Body of pancreas (tissue), 4 donors: ENCODE measurements around the gene EPSTI1.

ENCODE experiments used
- POLR2A ChIP-seq, 3 donors: fragments of 450-650 bp; IDR thresholded peaks; one replicate each; pipeline ENCODE4 v1.6.1; 2016; ENCODE audit warnings: antibody characterized with exemption in 3 of 3, mild to moderate bottlenecking in 2 of 3
- TF ChIP-seq, protein P1 (sequence below), 7 experiments: fragments of 450-650 bp in 4 of 7; fragments of 200-600 bp in 3 of 7; sonication (generic) in 3 of 7; IDR thresholded peaks; one replicate each; pipeline ENCODE4 v1.5.1; 2016 to 2019; ENCODE audit warnings: antibody characterized with exemption in 7 of 7

DNA sequence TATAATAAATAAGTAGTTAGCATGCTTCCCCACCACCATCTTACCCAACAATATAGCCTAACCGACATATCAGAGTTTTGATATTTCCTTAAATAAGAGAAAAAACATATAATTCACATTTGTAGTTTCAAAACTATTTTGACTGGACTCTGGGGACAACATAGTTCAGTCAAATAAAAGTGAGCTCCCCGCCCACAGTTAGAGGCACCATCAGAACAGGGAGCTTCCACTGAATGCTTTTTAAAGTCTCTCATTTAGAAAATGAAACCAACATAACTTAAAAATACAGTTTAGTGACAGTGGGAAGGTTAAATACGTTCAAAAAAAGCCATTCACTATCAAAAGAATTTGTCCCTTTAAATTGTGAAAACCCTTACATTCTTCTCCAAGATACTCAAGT lies 92.8 kb downstream of the EPSTI1 start:
- TF ChIP-seq, protein P1, sequence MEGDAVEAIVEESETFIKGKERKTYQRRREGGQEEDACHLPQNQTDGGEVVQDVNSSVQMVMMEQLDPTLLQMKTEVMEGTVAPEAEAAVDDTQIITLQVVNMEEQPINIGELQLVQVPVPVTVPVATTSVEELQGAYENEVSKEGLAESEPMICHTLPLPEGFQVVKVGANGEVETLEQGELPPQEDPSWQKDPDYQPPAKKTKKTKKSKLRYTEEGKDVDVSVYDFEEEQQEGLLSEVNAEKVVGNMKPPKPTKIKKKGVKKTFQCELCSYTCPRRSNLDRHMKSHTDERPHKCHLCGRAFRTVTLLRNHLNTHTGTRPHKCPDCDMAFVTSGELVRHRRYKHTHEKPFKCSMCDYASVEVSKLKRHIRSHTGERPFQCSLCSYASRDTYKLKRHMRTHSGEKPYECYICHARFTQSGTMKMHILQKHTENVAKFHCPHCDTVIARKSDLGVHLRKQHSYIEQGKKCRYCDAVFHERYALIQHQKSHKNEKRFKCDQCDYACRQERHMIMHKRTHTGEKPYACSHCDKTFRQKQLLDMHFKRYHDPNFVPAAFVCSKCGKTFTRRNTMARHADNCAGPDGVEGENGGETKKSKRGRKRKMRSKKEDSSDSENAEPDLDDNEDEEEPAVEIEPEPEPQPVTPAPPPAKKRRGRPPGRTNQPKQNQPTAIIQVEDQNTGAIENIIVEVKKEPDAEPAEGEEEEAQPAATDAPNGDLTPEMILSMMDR (IDR thresholded peaks at IDR 0.05) = no peak
- no peak for TF ChIP-seq POLR2A (IDR thresholded peaks at IDR 0.05)
